Mesothelial cell of epicardium (in vitro differentiated cells): ENCODE measurements around the gene GPRIN1. TPM values are rescaled to one million over a fixed set of nuclear protein-coding genes. Genes with fewer than 3 reads are reported as not detected.

Experiments used
- DNase-seq, 2 experiments: peaks; one replicate each; pipeline ENCODE4 v3.0.0; 2021; ENCODE audit warnings: low spot score in 2 of 2; ENCODE audit not compliant: unreplicated experiment in 2 of 2
- H3K27ac Mint-ChIP-seq: 2 replicates; pipeline ENCODE4 v1.8.0; 2021; ENCODE audit warnings: mixed read lengths
- H3K27me3 Mint-ChIP-seq: 2 replicates; pipeline ENCODE4 v1.8.0; 2021; ENCODE audit warnings: low read depth, mixed read lengths
- H3K36me3 Mint-ChIP-seq: 2 replicates; pipeline ENCODE4 v1.8.0; 2021; ENCODE audit warnings: mixed read lengths
- H3K4me1 Mint-ChIP-seq: 2 replicates; pipeline ENCODE4 v1.8.0; 2021; ENCODE audit warnings: mixed read lengths
- H3K4me3 Mint-ChIP-seq: 2 replicates; pipeline ENCODE4 v1.8.0; 2021; ENCODE audit warnings: mild to moderate bottlenecking, moderate library complexity, mixed read lengths
- H3K9me3 Mint-ChIP-seq: 2 replicates; pipeline ENCODE4 v1.8.0; 2021; ENCODE audit warnings: mixed read lengths
- total RNA-seq: library from RNA; stranded (reverse); gene quantifications from 3 replicates; pipeline ENCODE4 v1.2.1, GENCODE V29; 2021
- TF ChIP-seq, protein P1 (sequence below): fragments of 200-600 bp; sonication (generic); IDR thresholded peaks from one replicate; pipeline ENCODE4 v1.5.0; 2021; ENCODE audit warnings: antibody characterized with exemption; ENCODE audit not compliant: unreplicated experiment

Gene GPRIN1
- total RNA-seq, 1 donor from 2014 or later = 1.3 TPM

DNA sequence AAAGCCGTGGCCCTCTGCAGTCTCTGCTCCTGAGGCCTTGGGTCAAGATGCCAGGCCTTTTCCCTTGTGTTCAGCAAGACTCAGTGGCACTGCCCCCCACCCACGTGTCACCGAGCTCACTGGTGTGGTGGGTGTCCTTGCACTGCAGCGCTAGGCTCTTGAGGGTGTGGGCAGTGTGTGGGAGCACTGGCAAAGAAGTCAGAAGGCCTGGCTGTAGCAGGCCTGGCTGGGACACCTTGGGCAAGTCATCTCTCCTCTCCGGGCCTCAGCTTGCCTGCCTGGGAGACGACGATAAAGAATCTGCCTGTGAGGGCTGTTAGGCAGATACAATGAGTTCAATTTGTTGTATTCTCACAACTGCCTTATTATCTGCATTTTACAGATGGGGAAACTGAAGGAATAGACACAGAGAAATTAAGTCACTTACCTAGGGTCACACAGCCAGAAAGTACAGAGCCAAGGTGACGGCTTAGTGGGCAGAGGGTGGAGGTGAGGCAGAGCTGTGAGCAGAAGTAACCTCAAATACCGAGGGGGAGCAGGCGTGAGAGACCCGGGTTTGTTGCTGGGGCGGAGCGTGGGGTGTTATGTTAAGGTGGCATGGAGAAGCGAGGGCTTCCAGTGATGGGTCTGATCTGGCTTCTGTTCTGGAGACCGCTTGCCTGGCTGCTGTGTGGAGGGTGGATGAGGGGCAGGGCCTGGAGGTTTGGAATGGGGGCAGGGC, 38.7 kb upstream of the GPRIN1 start:
- Mint-ChIP-seq H3K9me3 (no peaks in the 10 kb centered on the region), H3K4me1 (peaks cover 17% of the 10 kb centered on the region), H3K27ac (no peak overlapping the region), H3K4me3 (peak overlapping the region; percentile 89), H3K27me3 (no peaks in the 10 kb centered on the region), H3K36me3 (peaks cover 6% of the 10 kb centered on the region)
- TF ChIP-seq, protein P1, sequence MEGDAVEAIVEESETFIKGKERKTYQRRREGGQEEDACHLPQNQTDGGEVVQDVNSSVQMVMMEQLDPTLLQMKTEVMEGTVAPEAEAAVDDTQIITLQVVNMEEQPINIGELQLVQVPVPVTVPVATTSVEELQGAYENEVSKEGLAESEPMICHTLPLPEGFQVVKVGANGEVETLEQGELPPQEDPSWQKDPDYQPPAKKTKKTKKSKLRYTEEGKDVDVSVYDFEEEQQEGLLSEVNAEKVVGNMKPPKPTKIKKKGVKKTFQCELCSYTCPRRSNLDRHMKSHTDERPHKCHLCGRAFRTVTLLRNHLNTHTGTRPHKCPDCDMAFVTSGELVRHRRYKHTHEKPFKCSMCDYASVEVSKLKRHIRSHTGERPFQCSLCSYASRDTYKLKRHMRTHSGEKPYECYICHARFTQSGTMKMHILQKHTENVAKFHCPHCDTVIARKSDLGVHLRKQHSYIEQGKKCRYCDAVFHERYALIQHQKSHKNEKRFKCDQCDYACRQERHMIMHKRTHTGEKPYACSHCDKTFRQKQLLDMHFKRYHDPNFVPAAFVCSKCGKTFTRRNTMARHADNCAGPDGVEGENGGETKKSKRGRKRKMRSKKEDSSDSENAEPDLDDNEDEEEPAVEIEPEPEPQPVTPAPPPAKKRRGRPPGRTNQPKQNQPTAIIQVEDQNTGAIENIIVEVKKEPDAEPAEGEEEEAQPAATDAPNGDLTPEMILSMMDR = no peak
- DNase-seq = no peak

DNA sequence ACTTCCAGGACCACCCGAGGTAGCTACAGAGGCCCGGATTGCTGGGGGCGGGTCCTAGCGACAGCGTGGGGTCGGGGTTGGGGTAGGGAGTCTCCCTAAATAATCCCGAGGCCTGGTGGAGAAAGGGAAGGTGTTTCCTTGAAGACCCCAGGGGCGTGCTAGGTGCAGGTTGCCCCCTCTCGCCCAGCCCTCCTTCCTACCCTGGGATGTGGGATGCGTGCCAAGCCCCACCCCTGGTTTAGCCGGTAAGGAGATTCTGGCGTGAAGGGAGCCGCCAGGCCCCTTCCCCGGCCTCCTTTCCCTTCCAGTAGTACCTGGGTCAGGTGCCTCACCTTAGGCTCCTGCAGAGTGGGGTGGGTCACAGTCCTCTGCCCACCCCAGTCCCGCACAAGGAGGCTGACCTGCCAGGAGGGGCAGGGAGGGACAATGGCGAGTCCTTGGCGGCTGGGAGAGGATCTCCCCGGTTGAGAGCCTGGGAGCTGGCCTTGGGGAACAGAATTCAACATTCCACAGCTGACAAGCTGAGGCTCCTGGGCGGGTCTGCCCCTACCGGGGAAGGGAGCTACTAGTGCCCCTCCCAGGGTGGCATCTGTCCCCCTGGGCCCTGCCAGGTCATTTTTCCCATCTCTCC, 38.0 kb upstream of the GPRIN1 start:
- Mint-ChIP-seq H3K27ac (peak overlapping the region; percentile 84), H3K4me1 (peaks cover 17% of the 10 kb centered on the region), H3K36me3 (peaks cover 2% of the 10 kb centered on the region), H3K9me3 (no peaks in the 10 kb centered on the region), H3K27me3 (no peaks in the 10 kb centered on the region), H3K4me3 (peak overlapping the region; percentile 89)
- peak; percentile 64 to 83 for DNase-seq
- TF ChIP-seq, protein P1 = no peak

DNA sequence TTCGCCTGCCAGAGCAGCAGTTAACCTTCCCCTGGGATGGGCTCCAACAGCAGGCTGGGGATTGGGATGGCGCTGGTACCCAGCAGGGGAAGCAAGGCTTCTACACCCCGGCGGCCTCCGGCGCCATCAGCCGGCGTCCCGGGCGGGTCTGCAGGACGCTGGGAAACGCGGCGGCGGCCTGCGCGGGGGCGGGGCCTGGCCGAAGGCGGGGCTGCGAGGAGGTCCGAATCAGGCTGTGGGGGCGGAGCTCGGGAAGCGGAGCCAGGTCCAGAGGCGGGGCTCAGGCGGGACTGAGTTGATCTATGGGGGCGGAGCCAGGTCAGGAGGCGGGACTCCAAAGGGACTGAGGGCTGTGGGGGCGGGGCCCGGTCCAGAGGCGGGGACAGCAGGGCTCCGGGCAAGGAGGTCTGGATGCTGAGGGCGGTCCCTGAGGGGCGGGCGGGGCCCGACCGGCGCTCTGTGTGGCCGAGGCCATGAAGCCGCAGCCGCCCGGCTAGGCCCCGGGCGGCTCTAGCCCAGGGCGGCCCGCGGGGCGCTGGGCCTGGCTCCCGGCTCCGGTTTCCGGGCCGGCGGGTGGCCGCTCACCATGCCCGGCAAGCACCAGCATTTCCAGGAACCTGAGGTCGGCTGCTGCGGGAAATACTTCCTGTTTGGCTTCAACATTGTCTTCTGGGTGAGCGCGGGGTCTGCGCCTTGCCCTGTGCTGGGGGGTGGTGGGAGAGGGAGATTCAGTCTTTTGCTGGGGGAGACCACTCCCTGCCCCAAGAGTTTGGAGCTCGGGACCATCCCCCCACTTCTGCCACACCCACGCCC, 37.3 kb upstream of the GPRIN1 start, which contains the start of gene TSPAN17:
Gene TSPAN17, plus strand, starts transcription at position 455 of the 813 bp plus-strand sequence. Its CDS starts 132 bp downstream, at position 587.
- H3K4me1 Mint-ChIP-seq = peaks cover 17% of the 10 kb centered on the region
- H3K27ac Mint-ChIP-seq = peak within 1 kb of the TSS; percentile 84
- no peaks in the 10 kb centered on the region for H3K27me3 Mint-ChIP-seq
- peak within 1 kb of the TSS; percentile 89 for H3K4me3 Mint-ChIP-seq
- peak; percentile 100 for DNase-seq
- TF ChIP-seq, protein P1 = no peak
- no peaks in the 10 kb centered on the region for H3K9me3 Mint-ChIP-seq
- H3K36me3 Mint-ChIP-seq = no peaks in the 10 kb centered on the region

DNA sequence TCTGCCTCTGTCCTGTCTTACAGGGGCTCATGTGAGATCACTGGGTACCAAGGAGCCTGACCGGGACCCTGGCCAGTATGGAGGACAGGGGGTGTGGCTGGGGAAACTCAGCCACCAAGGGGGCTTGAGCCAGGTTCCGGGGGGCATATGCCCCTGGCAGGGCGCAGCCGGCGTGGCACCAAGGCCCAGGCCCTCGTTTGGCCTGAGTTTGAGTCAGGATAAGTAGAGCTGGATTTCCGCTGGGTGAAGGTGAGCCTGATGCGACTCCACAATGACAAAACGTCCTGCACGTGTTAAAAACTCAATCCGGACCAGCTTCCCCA, 36.7 kb upstream of the GPRIN1 start:
- no peaks in the 10 kb centered on the region for H3K36me3 Mint-ChIP-seq
- H3K27me3 Mint-ChIP-seq = peaks cover 1% of the 10 kb centered on the region
- no peaks in the 10 kb centered on the region for H3K9me3 Mint-ChIP-seq
- DNase-seq = no peak
- peaks cover 17% of the 10 kb centered on the region for H3K4me1 Mint-ChIP-seq
- TF ChIP-seq, protein P1 = no peak
- peak overlapping the region; percentile 83 for H3K27ac Mint-ChIP-seq
- peak overlapping the region; percentile 68 for H3K4me3 Mint-ChIP-seq

DNA sequence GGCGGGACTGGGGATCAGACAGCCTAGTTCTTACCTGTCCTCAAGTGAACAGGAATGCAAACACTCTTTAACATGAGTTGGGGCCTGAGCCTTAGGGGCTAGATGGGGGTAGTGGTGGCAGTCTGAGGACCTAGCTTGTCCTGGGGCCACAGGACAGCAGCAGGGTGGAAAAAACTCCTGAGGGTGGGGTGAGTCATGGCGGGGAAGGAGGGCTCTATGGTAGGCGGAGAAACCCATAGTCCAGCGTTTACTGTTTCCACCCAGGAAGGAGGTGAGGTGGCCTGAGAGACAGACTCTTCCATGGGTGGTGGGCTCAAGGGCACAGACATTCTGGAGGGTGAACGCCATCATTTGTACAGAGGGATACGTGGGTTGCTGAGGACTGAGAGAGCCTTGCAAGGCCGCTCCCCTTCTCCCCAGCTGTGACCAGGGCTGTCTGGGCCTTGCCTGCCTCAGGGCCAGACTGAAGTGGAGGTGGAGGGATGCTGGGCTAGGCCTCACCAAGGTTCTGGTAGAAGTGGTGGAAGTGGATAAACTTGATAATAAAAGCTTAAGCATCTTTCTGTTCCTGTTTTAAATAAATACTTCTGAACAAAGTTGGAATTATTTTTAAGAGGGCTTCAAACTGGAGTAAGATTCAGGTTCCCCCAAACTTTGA, 36.2 kb upstream of the GPRIN1 start:
- Mint-ChIP-seq H3K27me3 (peaks cover 1% of the 10 kb centered on the region), H3K9me3 (no peaks in the 10 kb centered on the region), H3K4me3 (peak overlapping the region; percentile 68), H3K4me1 (peaks cover 17% of the 10 kb centered on the region), H3K36me3 (no peaks in the 10 kb centered on the region), H3K27ac (no peak overlapping the region)
- no peak for DNase-seq
- TF ChIP-seq, protein P1 = no peak
